DOHH2 (cell line): Measurements from ENCODE around the gene C1orf35.

Experiments used
- EZH2phosphoT487 ChIP-seq: fragments of 200-600 bp; sonication (generic); IDR thresholded peaks from 2 replicates; pipeline ENCODE4 v1.6.1; 2017; ENCODE audit warnings: borderline replicate concordance, mild to moderate bottlenecking, antibody characterized with exemption, low read length, moderate library complexity, mixed read lengths
- TF ChIP-seq, protein P1 (sequence below): fragments of 200-600 bp; sonication (generic); IDR thresholded peaks from one replicate; pipeline ENCODE4 v1.5.1; 2014; ENCODE audit warnings: antibody characterized with exemption, mild to moderate bottlenecking, low read depth, low read length; ENCODE audit not compliant: poor library complexity, severe bottlenecking

DNA sequence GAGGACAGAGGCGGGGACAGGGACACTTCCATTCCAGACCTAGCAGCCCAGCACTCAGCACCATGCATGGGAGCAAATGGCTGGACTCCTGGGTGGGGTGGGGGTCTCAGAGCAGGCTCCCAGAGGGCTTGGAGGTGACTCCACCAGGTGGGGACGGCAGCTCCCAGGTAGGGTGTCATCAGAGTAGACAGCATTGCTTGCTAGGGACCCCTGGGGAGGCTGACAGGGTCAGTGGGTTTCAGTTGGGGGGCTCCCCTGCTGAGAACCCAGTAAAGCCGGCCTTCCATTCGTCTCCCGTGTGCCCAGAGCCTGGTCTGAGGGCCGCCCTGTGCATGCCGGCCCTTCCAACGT lies 41.8 kb upstream of the C1orf35 start:
- TF ChIP-seq, protein P1, sequence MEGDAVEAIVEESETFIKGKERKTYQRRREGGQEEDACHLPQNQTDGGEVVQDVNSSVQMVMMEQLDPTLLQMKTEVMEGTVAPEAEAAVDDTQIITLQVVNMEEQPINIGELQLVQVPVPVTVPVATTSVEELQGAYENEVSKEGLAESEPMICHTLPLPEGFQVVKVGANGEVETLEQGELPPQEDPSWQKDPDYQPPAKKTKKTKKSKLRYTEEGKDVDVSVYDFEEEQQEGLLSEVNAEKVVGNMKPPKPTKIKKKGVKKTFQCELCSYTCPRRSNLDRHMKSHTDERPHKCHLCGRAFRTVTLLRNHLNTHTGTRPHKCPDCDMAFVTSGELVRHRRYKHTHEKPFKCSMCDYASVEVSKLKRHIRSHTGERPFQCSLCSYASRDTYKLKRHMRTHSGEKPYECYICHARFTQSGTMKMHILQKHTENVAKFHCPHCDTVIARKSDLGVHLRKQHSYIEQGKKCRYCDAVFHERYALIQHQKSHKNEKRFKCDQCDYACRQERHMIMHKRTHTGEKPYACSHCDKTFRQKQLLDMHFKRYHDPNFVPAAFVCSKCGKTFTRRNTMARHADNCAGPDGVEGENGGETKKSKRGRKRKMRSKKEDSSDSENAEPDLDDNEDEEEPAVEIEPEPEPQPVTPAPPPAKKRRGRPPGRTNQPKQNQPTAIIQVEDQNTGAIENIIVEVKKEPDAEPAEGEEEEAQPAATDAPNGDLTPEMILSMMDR = no peak
- no peak for TF ChIP-seq EZH2phosphoT487
